Mucosa of gallbladder (tissue), 1 donor: Measurements from ENCODE around the gene KRTCAP2. TPM values are rescaled to one million over a fixed set of nuclear protein-coding genes. Genes with fewer than 3 reads are reported as not detected.
A peak's percentile ranks its signal among the peaks of the same experiment; 100 is the strongest.
"Not testable (repeated sequence)": the region's sequence is repeated elsewhere in the genome, so short reads cannot be mapped to it uniquely, and the experiment has no call there.

ENCODE experiments used
- DNase-seq: peaks from one replicate; pipeline ENCODE4 v3.0.0-alpha.2; 2020; ENCODE audit warnings: low spot score
- total RNA-seq: library from RNA; stranded (reverse); gene quantifications from one replicate; pipeline ENCODE4 v1.2.1, GENCODE V29; 2021
- donor health status: DM: no; HTN: no; CAD: no.

Gene KRTCAP2
- total RNA-seq, 1 donor from 2014 or later: 158 TPM

DNA sequence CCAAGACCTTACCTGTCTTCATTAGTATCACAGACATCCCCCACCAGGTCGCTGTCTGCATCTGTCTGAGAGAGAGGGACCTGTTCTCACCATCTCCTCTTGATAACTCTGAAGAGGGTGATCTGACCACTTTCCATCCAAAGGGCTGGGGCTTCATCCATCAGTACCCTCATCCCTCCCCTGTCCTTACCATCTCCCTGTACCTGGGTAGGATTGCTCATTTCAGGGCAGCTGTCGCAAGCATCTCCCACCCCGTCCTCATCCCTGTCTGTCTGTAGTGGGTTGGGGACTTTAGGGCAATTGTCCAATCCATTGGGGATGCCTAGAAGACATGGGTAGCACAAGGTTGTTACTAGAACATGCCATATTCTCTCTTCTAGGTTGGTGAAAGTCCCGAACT lies 26.7 kb upstream of the KRTCAP2 start:
- no peak for DNase-seq

GRCh38 chr1:155198547-155198906 lies 25.4 kb upstream of the KRTCAP2 start:
- DNase-seq: no peak

DNA sequence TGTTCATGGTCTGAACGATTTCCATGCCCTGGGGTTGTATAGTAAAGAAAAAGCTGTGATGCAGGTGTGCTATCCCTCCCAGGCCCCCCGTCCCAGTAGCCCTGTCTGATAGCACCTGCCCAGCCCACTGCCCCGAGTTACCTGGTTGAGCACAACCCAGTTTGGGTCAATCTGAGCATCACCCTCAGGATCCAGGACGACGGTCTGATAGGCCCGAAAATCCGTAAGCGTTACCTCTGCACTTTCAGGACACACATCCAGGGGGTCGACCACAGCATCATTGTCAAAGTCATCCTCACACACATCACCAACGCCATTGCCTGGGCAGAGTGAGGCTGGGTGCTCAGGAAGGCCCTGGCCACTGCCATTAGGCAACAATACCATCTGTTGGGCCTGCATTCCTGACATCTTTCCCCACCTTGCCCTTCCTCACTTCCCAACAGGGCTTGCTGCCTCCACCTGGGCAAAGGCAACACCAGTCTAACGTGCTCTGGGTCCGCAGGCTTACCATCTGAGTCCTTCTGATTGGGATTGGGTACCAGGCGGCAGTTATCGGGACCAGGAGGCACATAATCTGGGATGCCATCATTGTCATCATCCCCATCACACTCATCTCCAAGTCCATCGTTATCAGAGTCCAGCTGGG lies 24.9 kb upstream of the KRTCAP2 start:
- no peak for DNase-seq

DNA sequence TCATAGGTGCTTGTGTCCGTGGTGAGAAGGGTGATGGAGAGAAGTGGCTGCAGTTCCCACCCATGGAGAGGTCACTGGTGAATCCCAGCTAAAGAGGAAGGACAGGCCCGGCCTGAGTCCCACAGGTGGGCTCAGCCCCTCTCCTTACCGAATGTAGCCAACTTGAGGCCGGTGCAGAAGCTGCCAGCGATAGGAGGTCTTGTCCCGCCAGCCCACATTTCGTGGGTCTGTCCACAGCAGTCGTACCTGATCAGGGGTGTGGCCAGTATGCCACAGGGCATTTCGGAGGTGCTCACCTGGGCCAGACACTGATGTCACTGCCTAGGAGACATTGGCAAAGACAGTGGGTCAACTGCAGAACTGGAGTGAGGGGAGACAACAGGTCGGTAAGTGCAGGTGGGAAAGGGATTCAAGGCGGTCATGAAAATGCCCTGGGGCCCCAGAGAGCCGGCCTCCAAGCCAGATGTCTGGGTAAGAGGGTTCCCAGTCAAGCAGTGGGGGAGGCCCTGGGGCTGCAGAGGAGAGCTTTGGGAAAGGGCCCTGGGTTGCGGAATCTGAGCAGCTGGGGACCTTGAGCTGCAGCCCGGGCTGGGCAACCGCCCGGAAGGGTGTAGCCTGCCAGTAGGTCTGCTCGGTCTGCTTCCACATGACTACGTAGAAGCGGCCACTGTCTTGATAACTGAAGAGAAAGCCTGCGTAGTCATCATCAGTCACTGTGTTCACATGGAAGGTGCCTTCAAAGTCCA lies 24.0 kb upstream of the KRTCAP2 start:
- no peak for DNase-seq

- no peak for DNase-seq
Observed at GRCh38 chr1:155196103-155196892, 23.2 kb upstream of the KRTCAP2 start.

DNA sequence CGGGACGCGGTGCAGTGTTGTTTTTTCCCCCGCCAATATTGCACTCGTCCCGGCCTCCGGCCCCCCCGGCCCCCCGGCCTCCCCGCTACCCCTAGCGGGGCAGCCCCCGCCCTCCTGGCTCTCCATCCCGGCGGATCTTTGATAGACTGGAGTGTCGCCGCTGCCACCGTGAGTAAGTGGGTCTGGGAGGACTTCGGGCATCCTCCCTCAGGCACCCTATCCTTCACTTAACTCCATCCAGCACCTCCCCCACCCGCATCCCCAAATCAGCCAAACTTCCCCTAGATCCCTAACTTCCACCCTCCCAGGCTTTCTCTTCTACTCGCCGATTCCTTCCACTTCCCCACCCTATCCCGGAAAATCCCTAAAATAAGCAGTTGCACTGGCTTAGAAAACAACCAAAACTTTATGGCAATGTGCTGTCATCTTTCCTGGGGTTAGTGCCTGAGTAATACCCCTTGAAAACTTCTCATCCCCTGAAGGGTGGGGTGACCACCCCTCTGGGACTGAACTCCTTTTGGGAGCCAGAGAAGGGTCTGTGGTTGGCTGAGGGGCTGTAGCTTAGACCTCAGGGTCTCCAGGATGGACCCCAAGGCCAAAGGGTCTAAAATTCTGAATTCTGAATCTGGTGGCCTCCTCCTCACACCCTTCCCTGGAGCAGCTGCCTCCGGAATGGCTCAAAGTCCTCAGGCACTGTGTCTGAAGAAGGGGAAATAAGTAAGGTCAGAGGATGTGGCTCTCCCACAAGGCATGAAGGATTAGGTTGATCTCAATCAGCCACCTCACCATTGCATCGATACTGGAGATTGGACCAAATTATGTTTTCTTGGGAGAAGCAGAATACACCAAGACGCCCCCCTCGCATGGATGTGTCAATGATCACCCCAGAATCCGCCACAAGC lies 22.3 kb upstream of the KRTCAP2 start:
- no peak for DNase-seq

GRCh38 chr1:155193991-155194240 lies 20.8 kb upstream of the KRTCAP2 start:
- not testable (repeated sequence) for DNase-seq

DNA sequence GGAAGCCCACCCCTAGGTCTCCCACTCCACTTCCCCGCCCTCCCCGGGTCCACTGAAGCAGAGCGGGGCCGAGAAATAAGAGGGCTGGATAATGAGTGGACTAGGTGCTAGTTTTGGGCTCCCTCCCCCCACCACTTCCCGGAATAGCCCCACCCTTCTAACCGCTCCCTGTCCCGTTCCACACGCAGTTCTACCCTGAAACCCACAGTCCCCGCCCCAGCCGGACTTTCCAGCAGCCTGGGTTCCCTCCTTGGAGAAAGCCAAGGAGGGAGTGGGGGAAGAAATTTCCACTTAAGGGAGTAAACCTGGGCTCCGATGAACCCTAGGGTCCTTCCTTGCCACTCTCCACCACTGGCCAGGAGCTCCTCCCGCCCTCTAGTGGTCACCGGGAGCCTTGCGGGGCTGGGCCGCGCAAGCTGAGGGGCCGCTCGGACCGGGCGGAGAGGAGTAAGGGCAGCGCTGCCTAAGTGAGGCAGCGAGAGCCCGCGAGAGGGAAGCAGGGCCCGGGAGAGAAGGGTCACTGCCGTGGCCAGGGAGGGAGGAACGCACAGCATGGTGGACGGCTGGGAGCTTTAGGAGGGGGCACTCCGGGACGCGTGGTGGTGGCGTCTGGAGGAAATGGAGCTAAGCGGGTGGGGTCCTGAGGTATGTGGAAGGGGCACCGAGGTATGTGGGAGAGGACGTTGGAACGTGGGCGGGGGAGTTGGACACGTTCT lies 20.3 kb upstream of the KRTCAP2 start:
- DNase-seq: peak; percentile 88

DNA sequence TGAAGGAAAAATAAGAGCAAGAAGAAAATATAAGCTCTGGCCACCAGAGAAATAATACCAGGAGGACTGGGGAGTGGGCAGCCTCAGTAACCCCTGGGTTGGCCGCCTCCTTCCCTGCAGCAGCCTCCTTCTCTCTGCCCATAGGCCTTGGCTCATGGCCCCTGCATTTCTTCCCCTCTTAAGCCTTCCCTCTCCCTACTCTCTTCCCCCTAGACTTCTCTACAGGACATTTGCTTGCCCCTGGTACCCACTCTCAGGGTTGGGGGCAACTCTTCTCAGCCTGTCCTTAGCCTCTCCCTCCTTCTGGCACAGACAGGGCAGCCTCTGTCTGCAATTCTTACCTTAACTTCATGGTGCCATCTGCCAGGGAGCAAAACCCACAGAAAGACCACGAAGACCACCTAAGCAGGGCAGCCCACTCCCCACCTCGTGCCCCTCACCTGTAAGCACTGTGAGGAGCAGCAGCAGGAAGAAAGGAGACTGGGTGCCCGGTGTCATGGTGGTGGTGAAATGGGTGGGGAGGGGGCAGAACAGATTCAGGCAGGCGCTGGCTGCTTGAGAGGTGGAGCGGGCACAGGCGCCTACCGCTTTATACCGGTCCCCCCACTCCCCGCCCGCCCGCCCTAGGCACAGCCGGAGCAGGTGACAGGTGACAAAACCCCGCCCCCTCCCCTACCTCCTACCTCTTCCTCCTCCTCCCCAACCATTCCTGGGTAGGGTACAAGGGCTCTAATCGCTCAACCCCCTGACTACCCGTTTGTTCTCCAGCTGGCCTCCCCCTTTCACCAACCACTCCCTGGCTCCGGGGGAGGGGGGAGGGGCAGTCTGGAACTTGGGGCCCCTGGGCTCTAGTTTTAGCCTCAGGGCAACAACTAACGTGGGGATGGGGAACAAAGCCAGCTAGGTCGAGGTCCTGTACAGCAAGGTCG lies 19.5 kb upstream of the KRTCAP2 start:
- peak; percentile 80 for DNase-seq

- DNase-seq: no peak
Observed at GRCh38 chr1:155191904-155192303, 18.8 kb upstream of the KRTCAP2 start.

GRCh38 chr1:155189926-155190325 lies 16.8 kb upstream of the KRTCAP2 start:
- DNase-seq: not testable (repeated sequence)

DNA sequence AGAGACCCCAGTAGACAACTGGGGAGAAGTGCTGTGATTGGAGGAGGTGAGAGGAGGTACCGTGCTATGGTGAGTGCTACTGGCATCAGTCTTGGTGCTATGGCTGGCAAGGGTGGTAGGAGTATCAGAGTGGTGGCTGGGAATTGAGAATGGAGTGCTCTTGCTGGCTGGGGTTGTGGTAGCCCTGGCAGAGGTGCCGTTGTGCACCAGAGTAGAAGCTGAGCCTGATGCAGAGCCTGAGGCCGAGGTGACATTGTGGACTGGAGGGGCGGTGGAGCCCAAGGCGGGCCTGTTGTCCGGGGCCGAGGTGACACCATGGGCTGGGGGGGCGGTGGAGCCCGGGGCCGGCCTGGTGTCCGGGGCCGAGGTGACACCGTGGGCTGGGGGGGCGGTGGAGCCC lies 15.2 kb upstream of the KRTCAP2 start:
- no peak for DNase-seq

GRCh38 chr1:155187456-155187891 lies 14.4 kb upstream of the KRTCAP2 start:
- DNase-seq: no peak

DNA sequence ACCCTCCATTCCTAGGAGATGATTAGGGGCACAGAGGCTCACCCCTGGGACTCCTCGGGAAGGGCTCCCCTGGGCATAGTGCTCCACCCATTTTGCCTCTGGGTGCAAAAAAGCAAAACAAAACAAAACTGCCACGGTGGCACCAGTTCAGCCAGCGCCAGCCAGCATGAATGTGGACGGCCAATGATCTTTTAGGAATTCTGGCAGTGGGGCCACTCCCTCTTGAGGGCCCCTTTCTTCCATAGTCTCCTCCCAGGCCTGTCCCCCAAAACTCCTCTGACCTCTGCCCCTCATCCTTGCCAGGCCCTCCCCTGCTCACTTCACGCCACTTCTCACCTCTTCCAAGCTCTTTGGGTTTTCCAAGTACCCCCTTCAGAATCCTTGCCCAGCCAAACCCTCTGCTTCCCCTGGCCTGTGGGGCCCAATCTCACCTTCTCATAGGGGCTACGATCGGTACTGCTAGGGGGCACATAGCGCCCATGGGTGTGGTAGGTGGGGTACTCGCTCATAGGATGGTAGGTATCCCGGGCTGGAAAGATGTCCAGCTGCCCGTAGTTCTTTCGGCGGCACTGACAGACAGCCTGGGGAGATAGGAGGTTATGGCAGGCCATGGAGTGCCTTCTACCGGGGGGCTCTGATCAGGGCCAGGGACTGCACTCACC lies 13.8 kb upstream of the KRTCAP2 start:
- no peak for DNase-seq

GRCh38 chr1:155186067-155186793 lies 13.1 kb upstream of the KRTCAP2 start:
- peak; percentile 43 for DNase-seq

GRCh38 chr1:155185783-155186066 lies 12.6 kb upstream of the KRTCAP2 start:
- no peak for DNase-seq

DNA sequence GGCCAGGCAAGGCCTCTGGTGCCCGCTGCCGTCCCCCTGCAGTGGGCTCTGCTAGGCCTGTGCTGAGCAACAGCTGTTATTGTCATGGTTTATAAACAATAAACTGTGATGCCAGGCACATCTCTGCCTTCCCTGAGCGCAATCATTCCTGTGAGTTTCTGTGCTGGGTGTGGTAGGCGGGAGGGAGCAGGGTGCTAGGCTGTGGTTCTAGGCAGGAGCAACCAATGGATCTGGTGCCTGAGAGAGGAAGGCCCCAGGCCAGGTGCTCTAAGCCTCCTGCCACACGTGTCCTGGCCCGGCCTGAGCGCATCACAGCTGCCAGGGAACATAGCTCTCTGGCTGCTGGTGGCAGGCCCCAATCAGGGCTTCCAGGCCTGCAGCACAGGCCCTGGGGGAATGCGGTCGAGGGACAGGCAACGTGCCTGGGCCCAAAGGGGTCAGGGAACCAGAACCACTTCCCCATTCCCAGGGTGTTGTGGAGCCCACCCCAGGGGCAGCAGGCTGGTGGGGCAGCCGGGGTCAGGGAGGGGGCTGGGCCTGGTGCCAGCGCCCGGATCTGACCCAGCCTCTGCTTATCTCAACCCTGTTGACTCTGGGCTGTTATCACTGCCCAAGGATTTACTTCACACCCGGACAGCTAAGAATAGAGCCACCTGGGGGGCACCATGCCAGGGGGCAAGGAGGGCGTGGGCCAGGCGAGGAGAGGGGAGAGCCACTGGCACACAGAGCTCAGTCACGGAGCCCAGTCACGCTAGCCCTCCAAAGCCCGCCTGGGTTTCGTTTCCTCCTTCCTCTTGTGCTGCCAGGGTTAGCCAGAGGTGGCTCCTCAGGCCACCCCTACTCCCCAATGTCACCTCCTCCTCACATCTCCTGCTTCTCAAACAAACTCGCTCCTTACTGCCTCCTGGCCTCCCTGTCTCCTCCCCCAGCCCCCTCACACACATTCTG lies 12.0 kb upstream of the KRTCAP2 start:
- no peak for DNase-seq

DNA sequence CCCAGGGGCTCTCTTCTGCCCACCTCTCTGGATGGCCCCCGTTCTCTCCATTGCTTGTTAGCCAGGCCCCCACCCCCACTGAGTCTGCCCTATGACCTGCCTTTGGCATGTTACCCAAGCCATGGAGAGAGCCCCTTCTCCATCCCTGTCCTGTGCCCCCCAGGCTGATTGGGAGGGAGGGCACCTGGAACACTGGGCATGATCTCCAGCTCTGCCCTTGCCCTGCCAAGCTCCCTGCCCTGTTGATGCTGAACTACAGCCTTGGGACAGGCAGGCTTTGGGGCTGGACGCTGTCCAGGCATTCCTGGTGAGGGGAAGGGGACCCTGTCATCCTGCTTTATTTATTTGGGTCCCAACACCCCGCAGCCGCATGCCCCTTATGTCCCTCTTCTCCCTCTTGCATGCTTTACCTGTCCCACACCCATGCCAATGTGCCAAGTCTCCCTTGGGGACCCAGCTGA lies 11.3 kb upstream of the KRTCAP2 start:
- DNase-seq: no peak
